MM.1S (cell line): ENCODE data around the gene COL4A3.

Experiments used
- DNase-seq: peaks from one replicate; pipeline ENCODE4 v3.0.0-alpha.2; 2015
- H2AFZ ChIP-seq: fragments of 300-600 bp; sonication (generic); 2 replicates; pipeline ENCODE4 v1.6.0; 2016; ENCODE audit warnings: antibody characterized with exemption, low read length
- H3F3A ChIP-seq: fragments of 300-600 bp; sonication (generic); 2 replicates; pipeline ENCODE4 v1.6.1; 2016; ENCODE audit warnings: mild to moderate bottlenecking, antibody characterized with exemption, low read length, moderate library complexity, mixed read lengths; ENCODE audit not compliant: insufficient read depth
- H3K27ac ChIP-seq: fragments of 300-600 bp; sonication (generic); 2 replicates; pipeline ENCODE4 v1.5.1; 2016; ENCODE audit warnings: mild to moderate bottlenecking, low read length
- H3K27me3 ChIP-seq: fragments of 300-600 bp; sonication (generic); replicated peaks from 2 replicates; pipeline ENCODE4 v1.6.0; 2016; ENCODE audit warnings: low read length; ENCODE audit not compliant: insufficient read depth
- H3K36me3 ChIP-seq: fragments of 300-600 bp; sonication (generic); replicated peaks from 2 replicates; pipeline ENCODE4 v1.6.1; 2016; ENCODE audit warnings: mild to moderate bottlenecking, low read length, mixed read lengths; ENCODE audit not compliant: insufficient read depth
- H3K4me1 ChIP-seq: fragments of 300-600 bp; sonication (generic); 2 replicates; pipeline ENCODE4 v1.6.1; 2016; ENCODE audit warnings: low read length, mixed read lengths
- H3K4me2 ChIP-seq: fragments of 300-600 bp; sonication (generic); 2 replicates; pipeline ENCODE4 v1.6.0; 2016; ENCODE audit warnings: low read depth, low read length
- H3K4me3 ChIP-seq: fragments of 300-600 bp; sonication (generic); 2 replicates; pipeline ENCODE4 v1.5.1; 2016; ENCODE audit warnings: low read length, mixed read lengths
- H3K79me2 ChIP-seq: fragments of 300-600 bp; sonication (generic); 2 replicates; pipeline ENCODE4 v1.6.1; 2016; ENCODE audit warnings: mixed run types, low read length, mixed read lengths
- H3K9ac ChIP-seq: fragments of 300-600 bp; sonication (generic); 2 replicates; pipeline ENCODE4 v1.6.1; 2016; ENCODE audit warnings: low read length, mixed read lengths
- H3K9me2 ChIP-seq: fragments of 300-600 bp; sonication (generic); replicated peaks from 2 replicates; pipeline ENCODE4 v1.6.1; 2016; ENCODE audit warnings: mild to moderate bottlenecking, low read length, mixed read lengths; ENCODE audit not compliant: insufficient read depth
- H3K9me3 ChIP-seq: fragments of 300-600 bp; sonication (generic); replicated peaks from 2 replicates; pipeline ENCODE4 v1.6.1; 2016; ENCODE audit warnings: mild to moderate bottlenecking, low read length, mixed read lengths; ENCODE audit not compliant: insufficient read depth
- H4K20me1 ChIP-seq: fragments of 300-600 bp; sonication (generic); 2 replicates; pipeline ENCODE4 v1.6.1; 2016; ENCODE audit warnings: mild to moderate bottlenecking, low read length, moderate library complexity, mixed read lengths; ENCODE audit not compliant: insufficient read depth
- EZH2 ChIP-seq: fragments of 300-600 bp; sonication (generic); optimal IDR thresholded peaks from 2 replicates; pipeline ENCODE3; 2017; ENCODE audit warnings: low read depth, mild to moderate bottlenecking, antibody characterized with exemption, low read length, mixed read lengths
- EZH2phosphoT487 ChIP-seq: fragments of 300-600 bp; sonication (generic); IDR thresholded peaks from 2 replicates; pipeline ENCODE4 v1.6.1; 2018; ENCODE audit warnings: antibody characterized with exemption, low read length
- TF ChIP-seq, protein P1 (sequence below): fragments of 300-600 bp; sonication (generic); IDR thresholded peaks from 2 replicates; pipeline ENCODE4 v1.5.1; 2016; ENCODE audit warnings: antibody characterized with exemption, low read length, mixed read lengths

COL4A3 gene

DNA sequence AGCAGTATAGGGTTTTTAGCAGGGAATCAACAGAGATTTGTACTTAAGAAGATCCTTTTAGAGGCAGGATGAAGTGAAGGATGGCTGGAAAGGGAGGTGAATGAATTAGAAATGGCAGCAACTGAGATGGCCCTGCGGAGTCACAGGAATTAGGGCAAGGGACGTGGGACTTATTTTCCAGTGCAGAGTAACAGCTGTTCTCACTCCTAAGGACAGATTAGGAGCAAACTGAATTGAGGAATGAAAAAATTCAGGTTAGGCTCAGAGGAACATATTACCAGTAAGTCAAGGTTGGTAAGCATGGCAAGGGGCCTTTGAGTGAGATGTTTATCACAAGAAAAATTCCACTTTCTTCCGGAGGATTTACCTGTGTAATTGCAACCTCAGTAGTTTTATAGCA lies 34.4 kb downstream of the COL4A3 start:
- no peak overlapping the region for H3K4me2 ChIP-seq
- no peaks in the 10 kb centered on the region for H4K20me1 ChIP-seq
- no peak overlapping the region for H3K9ac ChIP-seq
- H3K27ac ChIP-seq: no peak overlapping the region
- no peak overlapping the region for H3K4me3 ChIP-seq
- no peak for TF ChIP-seq EZH2
- TF ChIP-seq, protein P1, sequence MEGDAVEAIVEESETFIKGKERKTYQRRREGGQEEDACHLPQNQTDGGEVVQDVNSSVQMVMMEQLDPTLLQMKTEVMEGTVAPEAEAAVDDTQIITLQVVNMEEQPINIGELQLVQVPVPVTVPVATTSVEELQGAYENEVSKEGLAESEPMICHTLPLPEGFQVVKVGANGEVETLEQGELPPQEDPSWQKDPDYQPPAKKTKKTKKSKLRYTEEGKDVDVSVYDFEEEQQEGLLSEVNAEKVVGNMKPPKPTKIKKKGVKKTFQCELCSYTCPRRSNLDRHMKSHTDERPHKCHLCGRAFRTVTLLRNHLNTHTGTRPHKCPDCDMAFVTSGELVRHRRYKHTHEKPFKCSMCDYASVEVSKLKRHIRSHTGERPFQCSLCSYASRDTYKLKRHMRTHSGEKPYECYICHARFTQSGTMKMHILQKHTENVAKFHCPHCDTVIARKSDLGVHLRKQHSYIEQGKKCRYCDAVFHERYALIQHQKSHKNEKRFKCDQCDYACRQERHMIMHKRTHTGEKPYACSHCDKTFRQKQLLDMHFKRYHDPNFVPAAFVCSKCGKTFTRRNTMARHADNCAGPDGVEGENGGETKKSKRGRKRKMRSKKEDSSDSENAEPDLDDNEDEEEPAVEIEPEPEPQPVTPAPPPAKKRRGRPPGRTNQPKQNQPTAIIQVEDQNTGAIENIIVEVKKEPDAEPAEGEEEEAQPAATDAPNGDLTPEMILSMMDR: no peak
- no peak for TF ChIP-seq EZH2phosphoT487
- H3K9me3 ChIP-seq: no peaks in the 10 kb centered on the region
- H3K9me2 ChIP-seq: no peaks in the 10 kb centered on the region
- H3F3A ChIP-seq: no peaks in the 10 kb centered on the region
- DNase-seq: no peak
- H3K27me3 ChIP-seq: no peaks in the 10 kb centered on the region
- no peaks in the 10 kb centered on the region for H3K79me2 ChIP-seq
- no peak overlapping the region for H2AFZ ChIP-seq
- H3K4me1 ChIP-seq: no peaks in the 10 kb centered on the region
- no peaks in the 10 kb centered on the region for H3K36me3 ChIP-seq

DNA sequence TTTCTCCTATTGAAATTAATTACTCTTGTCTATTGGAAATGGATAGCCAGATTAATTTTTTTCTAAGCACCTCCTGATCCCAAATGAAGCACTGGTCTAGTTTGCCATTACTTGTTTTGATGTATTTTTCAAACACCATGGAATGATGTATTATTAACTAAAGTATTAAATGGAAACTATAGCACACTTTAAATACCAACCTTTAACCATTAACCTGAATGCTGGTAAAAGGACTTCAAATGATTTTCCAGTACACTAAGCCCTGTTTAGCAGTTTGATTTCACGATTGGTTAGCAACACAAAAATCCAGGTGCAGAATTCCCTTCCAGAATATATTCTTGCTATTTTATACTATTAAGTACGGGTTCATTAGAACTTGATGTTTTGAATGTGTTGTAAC lies 37.3 kb downstream of the COL4A3 start:
- no peak overlapping the region for H3K4me3 ChIP-seq
- H2AFZ ChIP-seq: no peak overlapping the region
- H3K4me2 ChIP-seq: no peak overlapping the region
- DNase-seq: no peak
- no peaks in the 10 kb centered on the region for H3K36me3 ChIP-seq
- no peak overlapping the region for H3K27ac ChIP-seq
- no peaks in the 10 kb centered on the region for H3K9me2 ChIP-seq
- H3K79me2 ChIP-seq: no peaks in the 10 kb centered on the region
- no peak for TF ChIP-seq EZH2phosphoT487
- no peak for TF ChIP-seq EZH2
- TF ChIP-seq, protein P1: no peak
- H3K27me3 ChIP-seq: no peaks in the 10 kb centered on the region
- no peaks in the 10 kb centered on the region for H3K9me3 ChIP-seq
- H4K20me1 ChIP-seq: no peaks in the 10 kb centered on the region
- no peaks in the 10 kb centered on the region for H3F3A ChIP-seq
- H3K9ac ChIP-seq: no peak overlapping the region
- H3K4me1 ChIP-seq: no peaks in the 10 kb centered on the region

DNA sequence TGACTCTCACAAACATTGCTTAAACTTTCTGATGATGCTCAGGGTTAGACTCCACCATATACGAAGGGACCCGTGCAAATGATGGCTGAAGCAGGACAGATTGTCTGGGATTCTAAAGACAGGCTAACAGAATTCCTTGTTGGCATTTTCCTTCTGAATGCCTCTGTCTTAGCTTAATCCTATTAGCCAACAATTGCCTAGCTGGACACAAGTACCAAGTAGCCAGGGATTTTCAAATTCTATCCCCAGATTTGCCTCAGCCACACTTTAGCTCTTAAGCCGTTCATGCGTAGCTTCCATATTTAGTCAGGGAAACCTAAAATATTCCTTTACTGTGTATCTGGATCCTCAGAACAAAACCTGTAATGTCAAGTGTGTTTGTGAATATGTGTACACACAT lies 40.0 kb downstream of the COL4A3 start:
- H3K9me2 ChIP-seq: no peaks in the 10 kb centered on the region
- H3K9me3 ChIP-seq: no peaks in the 10 kb centered on the region
- H4K20me1 ChIP-seq: no peaks in the 10 kb centered on the region
- H3K4me1 ChIP-seq: no peaks in the 10 kb centered on the region
- TF ChIP-seq EZH2 (no peak), EZH2phosphoT487 (no peak)
- TF ChIP-seq, protein P1: no peak
- no peaks in the 10 kb centered on the region for H3K79me2 ChIP-seq
- no peak overlapping the region for H3K4me2 ChIP-seq
- H3K9ac ChIP-seq: no peak overlapping the region
- no peak for DNase-seq
- H3K4me3 ChIP-seq: no peak overlapping the region
- H3K36me3 ChIP-seq: no peaks in the 10 kb centered on the region
- no peak overlapping the region for H3K27ac ChIP-seq
- H3F3A ChIP-seq: no peaks in the 10 kb centered on the region
- no peaks in the 10 kb centered on the region for H3K27me3 ChIP-seq
- no peak overlapping the region for H2AFZ ChIP-seq

DNA sequence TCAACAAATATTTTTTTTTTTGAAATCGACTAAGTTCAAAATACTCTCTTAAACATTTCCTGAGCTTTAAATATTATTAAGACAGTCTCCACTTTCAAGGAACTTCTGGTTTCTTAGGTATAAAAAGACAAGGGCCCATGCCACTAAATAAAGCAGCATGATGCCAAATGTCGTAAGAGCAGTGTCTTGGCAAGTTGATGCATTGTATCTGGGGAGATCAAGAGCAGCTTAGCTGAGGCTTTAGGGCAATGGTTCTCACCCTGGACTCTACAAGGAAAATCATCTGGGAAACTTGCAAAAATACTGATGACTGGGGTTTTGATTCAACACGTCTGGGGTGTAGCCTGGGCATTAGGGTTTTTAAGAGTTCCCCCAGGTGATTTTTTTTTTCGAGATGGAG lies 41.3 kb downstream of the COL4A3 start:
- H3F3A ChIP-seq: no peaks in the 10 kb centered on the region
- no peak for DNase-seq
- H3K27me3 ChIP-seq: no peaks in the 10 kb centered on the region
- H3K9me3 ChIP-seq: no peaks in the 10 kb centered on the region
- H4K20me1 ChIP-seq: no peaks in the 10 kb centered on the region
- no peak overlapping the region for H3K4me3 ChIP-seq
- H3K4me2 ChIP-seq: no peak overlapping the region
- H3K79me2 ChIP-seq: no peaks in the 10 kb centered on the region
- H3K9ac ChIP-seq: no peak overlapping the region
- no peak overlapping the region for H3K27ac ChIP-seq
- no peaks in the 10 kb centered on the region for H3K36me3 ChIP-seq
- no peak overlapping the region for H2AFZ ChIP-seq
- no peaks in the 10 kb centered on the region for H3K9me2 ChIP-seq
- TF ChIP-seq, protein P1: no peak
- TF ChIP-seq EZH2: no peak
- no peak for TF ChIP-seq EZH2phosphoT487
- no peaks in the 10 kb centered on the region for H3K4me1 ChIP-seq
